Memory B cell (primary cell): Measurements from ENCODE around the gene TUBA1A.
"Not testable (repeated sequence)": the region's sequence is repeated elsewhere in the genome, so short reads cannot be mapped to it uniquely, and the experiment has no call there.

ENCODE experiments used
- ATAC-seq: fragments of 150-1000 bp; cut with Tn5 transposase; 2 replicates; pipeline ENCODE4 v1.10.0; 2021; ENCODE audit warnings: low read depth, mild to moderate bottlenecking, moderate library complexity
- DNase-seq, 2 donors: peaks; one replicate each; pipeline ENCODE4 v3.0.0; 2022; ENCODE audit warnings: low spot score in 2 of 2
- H3K27ac Mint-ChIP-seq: one replicate; pipeline ENCODE4 v1.8.0; 2022; ENCODE audit warnings: mild to moderate bottlenecking, moderate library complexity, mixed read lengths
- H3K27me3 Mint-ChIP-seq: one replicate; pipeline ENCODE4 v1.8.0; 2022; ENCODE audit warnings: mixed read lengths
- H3K36me3 Mint-ChIP-seq: one replicate; pipeline ENCODE4 v1.8.0; 2022; ENCODE audit warnings: mild to moderate bottlenecking, mixed read lengths
- H3K4me1 Mint-ChIP-seq: one replicate; pipeline ENCODE4 v1.8.0; 2022; ENCODE audit warnings: mixed read lengths
- H3K4me3 Mint-ChIP-seq: one replicate; pipeline ENCODE4 v1.8.0; 2022; ENCODE audit warnings: mild to moderate bottlenecking, moderate library complexity, mixed read lengths
- H3K9me3 Mint-ChIP-seq: one replicate; pipeline ENCODE4 v1.8.0; 2022; ENCODE audit warnings: mixed read lengths

TUBA1A gene

DNA sequence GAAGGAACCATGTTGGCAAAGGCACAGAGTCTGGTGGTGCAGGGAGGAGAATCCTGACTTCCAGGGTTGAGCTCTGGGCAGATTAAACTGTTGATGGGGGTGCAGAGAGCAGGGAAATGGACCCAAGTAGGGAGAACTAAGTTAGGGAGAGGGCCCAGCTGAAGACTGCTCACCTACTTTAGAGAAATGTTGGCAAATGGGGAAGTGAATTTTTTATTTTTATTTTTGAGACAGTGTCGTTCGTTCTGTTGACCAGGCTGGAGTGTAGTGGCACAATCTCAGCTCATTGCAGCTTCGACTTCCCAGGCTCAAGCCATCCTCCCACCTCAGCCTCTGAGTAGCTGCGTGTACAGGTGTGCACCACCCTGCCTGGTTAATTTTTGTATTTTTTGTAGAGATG lies 32.1 kb upstream of the TUBA1A start:
- Mint-ChIP-seq H3K4me1 (peaks cover 5% of the 10 kb centered on the region), H3K27me3 (peaks cover 1% of the 10 kb centered on the region), H3K27ac (no peak overlapping the region), H3K9me3 (no peaks in the 10 kb centered on the region), H3K4me3 (no peak overlapping the region), H3K36me3 (no peaks in the 10 kb centered on the region)
- DNase-seq: no peak
- ATAC-seq: no peak

DNA sequence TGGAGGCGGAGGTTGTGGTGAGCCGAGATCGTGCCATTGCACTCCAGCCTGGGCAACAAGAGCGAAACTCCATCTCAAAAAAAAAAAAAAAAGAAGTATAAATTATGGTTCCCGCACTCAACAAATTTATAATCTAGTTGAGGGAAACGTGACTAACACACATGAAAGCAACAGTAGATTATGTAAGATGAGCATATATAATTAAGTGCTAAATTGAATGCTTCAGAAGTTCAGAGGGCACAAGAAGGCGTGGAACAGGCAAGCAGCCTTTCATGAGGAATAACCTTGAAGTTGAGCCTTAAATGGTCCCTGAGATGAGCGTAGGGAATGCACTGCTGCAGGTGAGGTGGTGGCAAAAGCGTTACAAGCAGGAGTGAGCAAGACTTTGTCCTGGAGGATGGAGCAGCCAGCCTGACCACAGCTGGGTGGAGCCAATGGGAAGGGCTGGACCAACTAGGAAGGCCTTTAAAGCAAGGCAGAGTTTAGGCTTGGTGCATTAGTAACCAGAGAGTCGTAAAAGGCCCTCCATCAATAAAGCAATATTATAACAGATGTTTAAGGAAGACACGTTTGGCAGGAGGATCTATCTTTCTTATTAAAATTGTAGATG lies 30.6 kb upstream of the TUBA1A start:
- ATAC-seq (no peak), DNase-seq (no peak)
- H3K27ac Mint-ChIP-seq: no peak overlapping the region
- no peaks in the 10 kb centered on the region for H3K9me3 Mint-ChIP-seq
- peaks cover 6% of the 10 kb centered on the region for H3K27me3 Mint-ChIP-seq
- H3K36me3 Mint-ChIP-seq: no peaks in the 10 kb centered on the region
- peaks cover 5% of the 10 kb centered on the region for H3K4me1 Mint-ChIP-seq
- no peak overlapping the region for H3K4me3 Mint-ChIP-seq

DNA sequence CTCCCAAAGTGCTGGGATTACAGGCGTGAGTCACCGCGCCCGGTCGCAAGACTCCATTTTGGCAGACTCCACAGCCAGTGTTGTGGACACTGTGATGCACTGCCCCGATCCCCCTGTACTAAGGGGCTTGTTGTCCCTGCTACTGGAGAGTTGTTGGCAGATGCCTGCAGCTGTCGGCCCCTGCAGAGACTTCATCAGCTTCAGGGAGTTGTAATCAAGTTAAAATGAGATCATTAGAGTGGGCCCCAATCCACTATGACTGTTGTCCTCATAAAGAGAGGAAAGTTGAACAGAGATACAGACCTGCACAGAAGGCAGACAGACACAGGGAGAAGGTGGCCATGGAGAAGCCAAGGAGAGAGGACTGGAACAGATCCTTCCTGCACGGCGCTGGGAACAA lies 23.7 kb upstream of the TUBA1A start:
- DNase-seq: no peak
- H3K9me3 Mint-ChIP-seq: no peaks in the 10 kb centered on the region
- H3K4me3 Mint-ChIP-seq: no peak overlapping the region
- H3K27ac Mint-ChIP-seq: no peak overlapping the region
- no peak for ATAC-seq
- no peaks in the 10 kb centered on the region for H3K4me1 Mint-ChIP-seq
- H3K36me3 Mint-ChIP-seq: no peaks in the 10 kb centered on the region
- peaks cover 6% of the 10 kb centered on the region for H3K27me3 Mint-ChIP-seq

DNA sequence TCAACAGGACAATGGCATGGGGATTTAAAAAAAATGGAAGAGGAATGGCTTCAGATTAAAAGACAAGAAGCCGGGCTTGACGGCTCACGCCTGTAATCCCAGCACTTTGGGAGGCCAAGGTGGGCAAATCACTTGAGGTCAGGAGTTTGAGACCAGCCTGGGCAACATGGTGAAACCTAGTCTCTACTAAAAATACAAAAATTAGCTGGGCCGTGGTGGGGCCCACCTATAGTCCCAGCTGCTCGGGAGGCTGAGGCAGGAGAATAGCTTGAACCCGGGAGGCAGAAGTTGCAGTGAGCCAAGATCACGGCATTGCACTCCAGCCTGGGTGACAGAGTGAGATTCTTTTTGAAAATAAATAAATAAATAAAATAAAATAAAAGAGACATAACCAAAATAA lies 21.8 kb upstream of the TUBA1A start:
- not testable (repeated sequence) for H3K36me3 Mint-ChIP-seq, ATAC-seq, H3K4me1 Mint-ChIP-seq, H3K4me3 Mint-ChIP-seq, H3K9me3 Mint-ChIP-seq, DNase-seq, H3K27ac Mint-ChIP-seq, H3K27me3 Mint-ChIP-seq

DNA sequence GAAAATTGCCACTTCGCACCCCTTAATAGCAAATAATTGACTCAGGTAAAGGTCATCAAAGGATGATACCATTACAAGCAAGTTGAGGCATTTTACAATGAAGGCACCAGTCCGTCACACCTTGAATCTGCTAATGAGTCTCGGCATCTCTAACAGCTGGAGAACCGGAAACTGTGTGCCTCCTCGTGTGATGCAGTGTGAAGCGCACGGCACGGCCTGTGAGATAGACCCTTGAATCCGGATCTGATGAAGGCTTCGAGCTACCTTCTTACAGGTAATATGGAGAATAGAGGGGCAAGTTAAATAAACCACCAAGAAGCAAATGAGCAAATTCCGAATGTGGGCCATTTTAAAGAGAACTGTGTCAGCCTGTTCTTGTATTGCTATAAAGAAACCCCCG lies 19.8 kb upstream of the TUBA1A start:
- no peak overlapping the region for H3K4me3 Mint-ChIP-seq
- H3K27me3 Mint-ChIP-seq: no peaks in the 10 kb centered on the region
- H3K36me3 Mint-ChIP-seq: no peaks in the 10 kb centered on the region
- H3K4me1 Mint-ChIP-seq: no peaks in the 10 kb centered on the region
- DNase-seq (no peak), ATAC-seq (no peak)
- H3K27ac Mint-ChIP-seq: no peak overlapping the region
- no peaks in the 10 kb centered on the region for H3K9me3 Mint-ChIP-seq

DNA sequence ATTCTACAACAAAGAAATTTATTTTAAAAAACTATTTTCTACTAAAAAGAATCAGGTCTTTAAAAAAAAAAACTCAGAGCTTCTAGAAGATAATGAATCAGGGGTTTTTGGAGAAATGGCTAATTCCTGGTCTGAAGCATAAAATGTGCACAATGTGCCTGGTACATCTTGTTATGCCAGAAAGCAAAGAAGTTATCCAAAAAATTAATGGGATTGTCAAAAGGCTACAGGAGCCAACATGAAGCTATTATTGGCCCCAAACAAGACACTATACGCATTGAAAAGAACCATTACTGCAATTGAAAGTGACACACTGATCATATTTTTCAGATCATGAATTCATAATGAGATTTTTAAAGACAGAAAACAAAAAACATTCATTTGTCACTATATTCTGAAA lies 19.3 kb upstream of the TUBA1A start:
- H3K27me3 Mint-ChIP-seq: no peaks in the 10 kb centered on the region
- H3K4me3 Mint-ChIP-seq: no peak overlapping the region
- no peak overlapping the region for H3K27ac Mint-ChIP-seq
- DNase-seq: no peak
- no peak for ATAC-seq
- H3K4me1 Mint-ChIP-seq: no peaks in the 10 kb centered on the region
- no peaks in the 10 kb centered on the region for H3K36me3 Mint-ChIP-seq
- H3K9me3 Mint-ChIP-seq: no peaks in the 10 kb centered on the region

DNA sequence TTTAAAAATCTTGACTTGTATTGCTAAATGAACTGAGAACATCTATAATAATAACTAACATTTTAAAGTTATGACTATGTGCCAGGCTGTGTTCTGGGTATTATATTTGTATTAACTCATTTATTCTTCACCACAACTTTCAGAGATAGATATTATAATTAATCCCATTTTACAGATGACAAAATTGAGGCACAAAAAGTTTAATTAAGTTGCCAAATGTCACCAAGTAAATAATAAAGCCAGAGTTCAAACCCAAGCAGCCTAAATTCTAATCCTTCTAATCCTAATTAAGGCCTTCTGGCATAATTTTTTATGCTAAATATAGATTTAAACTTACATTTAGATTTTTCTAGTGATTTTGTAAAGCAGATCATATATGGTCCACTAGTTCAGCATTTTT lies 17.5 kb upstream of the TUBA1A start:
- Mint-ChIP-seq H3K4me1 (peaks cover 3% of the 10 kb centered on the region), H3K27ac (no peak overlapping the region), H3K4me3 (no peak overlapping the region), H3K27me3 (no peaks in the 10 kb centered on the region), H3K36me3 (no peaks in the 10 kb centered on the region), H3K9me3 (no peaks in the 10 kb centered on the region)
- ATAC-seq: no peak
- DNase-seq: no peak

DNA sequence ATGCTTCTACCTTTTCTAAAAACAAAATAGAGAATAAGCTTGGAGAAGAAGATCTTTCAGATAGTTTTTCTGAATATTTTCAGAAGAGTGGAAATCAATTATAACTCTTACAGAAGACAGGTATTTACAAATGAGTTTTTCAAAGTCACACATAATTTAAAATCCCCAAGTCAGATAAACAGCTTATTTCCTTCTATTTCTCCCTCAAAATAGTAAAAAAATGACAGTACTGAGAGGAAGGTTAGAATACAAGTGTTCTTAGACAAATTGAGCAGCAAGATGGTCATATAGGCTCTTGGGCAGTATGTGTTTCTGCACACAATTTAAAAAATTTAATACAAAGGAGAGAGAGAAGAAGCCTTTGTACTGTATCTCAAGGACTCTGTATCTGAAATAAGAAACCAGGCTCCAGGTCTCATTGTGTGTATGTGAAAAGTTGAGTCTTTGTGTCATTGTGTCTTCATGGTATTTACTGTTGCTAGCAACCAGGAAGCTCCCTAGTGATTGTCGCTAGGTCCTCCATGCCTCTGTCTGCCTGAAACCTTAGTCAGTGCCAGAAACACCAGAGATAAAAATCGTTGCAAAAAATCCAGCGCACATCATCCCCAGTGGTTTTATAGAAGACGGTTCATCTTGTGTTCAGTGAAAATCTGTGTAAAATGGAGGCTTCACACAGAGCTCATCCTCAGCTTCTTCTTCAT lies 12.9 kb upstream of the TUBA1A start:
- no peaks in the 10 kb centered on the region for H3K36me3 Mint-ChIP-seq
- DNase-seq (no peak), ATAC-seq (no peak)
- H3K27me3 Mint-ChIP-seq: peaks cover 1% of the 10 kb centered on the region
- H3K4me3 Mint-ChIP-seq: no peak overlapping the region
- peaks cover 6% of the 10 kb centered on the region for H3K4me1 Mint-ChIP-seq
- no peaks in the 10 kb centered on the region for H3K9me3 Mint-ChIP-seq
- peak overlapping the region; percentile 30 for H3K27ac Mint-ChIP-seq

DNA sequence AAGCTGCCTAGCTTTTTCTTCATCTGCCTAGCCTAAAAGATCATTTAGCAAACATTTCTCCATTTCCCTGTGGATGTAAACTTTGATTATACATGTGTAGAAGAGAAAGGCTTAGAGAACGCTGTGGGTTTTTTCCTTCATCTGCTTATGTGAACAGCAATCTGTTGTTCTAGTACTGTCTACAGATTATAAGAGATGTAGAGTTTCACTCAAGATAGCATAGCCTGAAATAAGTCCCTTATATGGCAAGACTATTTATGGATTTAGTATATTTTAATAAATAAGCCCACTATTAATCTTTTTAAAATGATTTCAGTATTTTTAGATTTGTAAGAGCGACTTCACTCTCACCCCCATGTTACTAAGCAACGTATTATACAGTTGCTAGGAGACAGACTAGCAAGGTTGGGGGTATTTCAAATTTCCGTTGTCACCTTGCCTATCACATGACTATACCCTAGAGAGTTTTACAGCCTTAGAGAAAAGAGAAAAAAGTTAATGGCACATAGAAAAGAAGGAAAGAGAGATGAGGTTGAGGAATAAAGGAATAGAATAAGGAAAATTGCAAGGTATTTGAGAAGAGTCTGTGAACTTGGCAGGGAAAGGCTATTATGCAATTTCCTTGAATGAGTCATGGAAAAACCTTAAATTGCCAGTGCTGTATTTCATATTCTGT lies 12.2 kb upstream of the TUBA1A start:
- H3K4me3 Mint-ChIP-seq: peak overlapping the region; percentile 0
- H3K27me3 Mint-ChIP-seq: peaks cover 1% of the 10 kb centered on the region
- peak in 1 of 2 donors; percentile 63 for DNase-seq
- no peaks in the 10 kb centered on the region for H3K9me3 Mint-ChIP-seq
- peak; percentile 100 for ATAC-seq
- H3K4me1 Mint-ChIP-seq: peaks cover 6% of the 10 kb centered on the region
- H3K36me3 Mint-ChIP-seq: no peaks in the 10 kb centered on the region
- H3K27ac Mint-ChIP-seq: peak overlapping the region; percentile 30

DNA sequence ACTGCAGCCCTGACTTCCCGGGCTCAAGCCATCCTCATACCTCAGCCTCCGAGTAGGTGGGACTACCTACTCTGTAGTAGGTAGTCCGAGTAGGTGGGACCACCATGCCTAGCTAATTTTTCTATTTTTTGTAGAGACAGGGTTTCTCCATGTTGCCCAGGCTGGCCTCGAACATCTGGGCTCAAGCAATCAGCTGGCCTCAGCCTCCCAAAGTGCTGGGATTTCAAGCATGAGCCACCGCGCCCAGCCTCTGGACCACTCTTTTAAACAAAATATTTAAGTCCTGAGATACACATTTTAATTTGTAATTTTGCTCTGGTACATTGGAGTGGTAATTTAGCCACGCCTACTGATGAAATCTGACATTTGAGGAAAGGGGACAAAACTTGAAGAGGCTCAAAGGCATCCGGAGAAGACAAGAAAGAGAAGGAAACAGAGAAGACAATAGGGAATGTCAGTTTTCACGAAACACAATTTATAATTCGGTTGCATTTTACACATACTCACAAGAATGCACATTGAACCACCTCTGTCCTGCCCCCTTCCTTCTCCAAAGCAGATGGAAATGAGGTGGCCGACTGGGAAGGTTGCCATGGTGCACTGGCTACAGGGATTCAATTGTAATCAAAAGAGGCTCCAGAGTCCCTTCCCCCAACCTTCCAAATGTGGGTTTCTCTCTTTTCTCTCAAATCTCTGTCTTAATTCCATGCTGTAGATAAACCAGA lies 9.7 kb upstream of the TUBA1A start:
- no peak overlapping the region for H3K4me3 Mint-ChIP-seq
- peaks cover 10% of the 10 kb centered on the region for H3K4me1 Mint-ChIP-seq
- no peak for ATAC-seq
- no peak overlapping the region for H3K27ac Mint-ChIP-seq
- peaks cover 1% of the 10 kb centered on the region for H3K27me3 Mint-ChIP-seq
- no peaks in the 10 kb centered on the region for H3K36me3 Mint-ChIP-seq
- no peak for DNase-seq
- H3K9me3 Mint-ChIP-seq: no peaks in the 10 kb centered on the region

DNA sequence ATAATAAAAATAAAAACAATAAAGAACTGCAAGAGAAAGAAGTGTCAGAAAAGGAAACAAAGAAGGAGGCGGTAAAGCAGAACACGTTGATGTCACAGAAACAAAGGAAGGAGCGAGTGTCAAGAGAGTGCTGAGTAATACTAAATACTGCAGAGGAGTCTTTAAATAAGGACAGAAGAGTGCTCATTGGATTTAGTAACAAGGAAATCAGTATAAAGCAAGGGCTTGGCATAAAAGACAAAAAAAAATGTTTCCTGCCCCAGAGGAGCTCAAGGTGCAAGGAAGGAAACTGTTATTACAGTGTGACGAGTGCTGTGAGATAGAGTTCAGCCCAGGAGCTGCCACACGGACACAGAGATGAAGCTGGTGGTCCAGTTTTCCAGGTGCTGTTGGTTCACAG lies 8.4 kb upstream of the TUBA1A start:
- Mint-ChIP-seq H3K27ac (no peak overlapping the region), H3K4me3 (no peak overlapping the region), H3K27me3 (peaks cover 1% of the 10 kb centered on the region), H3K9me3 (no peaks in the 10 kb centered on the region), H3K4me1 (peaks cover 10% of the 10 kb centered on the region), H3K36me3 (no peaks in the 10 kb centered on the region)
- ATAC-seq (no peak), DNase-seq (no peak)

DNA sequence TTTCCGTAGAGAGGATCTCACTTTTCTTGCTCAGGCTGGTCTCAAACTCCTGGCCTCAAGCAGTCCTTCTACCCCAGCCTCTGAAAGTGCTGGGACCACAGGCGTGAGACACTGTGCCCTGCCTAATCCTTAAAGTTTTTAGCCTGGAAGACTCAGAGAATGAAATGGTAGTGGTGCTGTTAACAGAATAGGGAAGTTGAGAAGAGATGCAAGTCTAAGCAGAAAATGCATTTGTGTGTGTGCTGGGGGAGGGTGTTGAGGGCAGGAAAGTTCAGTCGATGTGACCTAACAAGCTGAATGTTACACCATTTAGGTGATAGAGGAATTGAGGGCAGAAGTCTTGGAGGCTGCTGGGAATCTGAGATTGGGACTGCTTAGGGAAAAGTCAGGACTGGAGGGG lies 6.9 kb upstream of the TUBA1A start:
- Mint-ChIP-seq H3K4me1 (peaks cover 4% of the 10 kb centered on the region), H3K9me3 (no peaks in the 10 kb centered on the region), H3K36me3 (no peaks in the 10 kb centered on the region), H3K27ac (no peak overlapping the region), H3K27me3 (peaks cover 1% of the 10 kb centered on the region), H3K4me3 (no peak overlapping the region)
- DNase-seq: no peak
- ATAC-seq: no peak

DNA sequence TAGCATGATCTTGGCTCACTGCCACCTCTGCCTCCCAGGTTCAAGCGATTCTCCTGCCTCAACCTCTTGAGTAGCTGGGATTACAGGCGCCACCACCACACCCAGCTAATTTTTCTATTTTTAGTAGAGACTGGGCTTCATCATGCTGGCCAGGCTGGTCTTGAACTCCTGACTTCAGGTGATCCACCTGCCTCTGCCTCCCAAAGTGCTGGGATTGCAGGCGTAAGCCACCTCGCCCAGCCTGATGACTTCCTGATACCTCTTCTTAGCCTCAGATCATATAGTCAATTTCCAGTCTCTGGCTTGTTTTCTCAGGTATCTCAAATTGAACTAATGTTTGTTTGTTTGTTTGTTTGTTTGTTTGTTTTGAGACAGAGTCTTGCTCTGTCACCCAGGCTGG lies 4.9 kb upstream of the TUBA1A start:
- DNase-seq, H3K4me3 Mint-ChIP-seq, H3K4me1 Mint-ChIP-seq, H3K27ac Mint-ChIP-seq, H3K9me3 Mint-ChIP-seq, H3K36me3 Mint-ChIP-seq, ATAC-seq, H3K27me3 Mint-ChIP-seq: not testable (repeated sequence)

DNA sequence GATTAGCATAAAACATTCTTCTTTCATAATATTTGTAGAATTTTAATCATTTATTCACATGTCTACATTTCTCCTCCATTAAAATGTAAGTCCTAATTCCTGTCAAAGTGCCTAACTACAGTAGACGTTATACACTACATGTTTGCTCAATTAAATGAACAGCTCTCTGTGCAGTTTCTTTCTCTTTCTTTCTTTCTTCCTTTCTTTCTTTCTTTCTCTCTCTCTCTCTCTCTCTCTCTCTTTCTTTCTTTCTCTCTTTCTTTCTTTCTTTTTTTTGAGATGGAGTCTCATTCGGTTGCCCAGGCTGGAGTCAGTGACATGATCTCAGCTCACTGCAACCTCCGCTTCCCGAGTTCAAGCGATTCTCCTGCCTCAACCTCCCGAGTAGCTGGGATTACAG lies 2.6 kb upstream of the TUBA1A start:
- not testable (repeated sequence) for H3K27me3 Mint-ChIP-seq, H3K27ac Mint-ChIP-seq, H3K4me3 Mint-ChIP-seq, ATAC-seq, DNase-seq, H3K9me3 Mint-ChIP-seq, H3K36me3 Mint-ChIP-seq
- peaks cover 15% of the 10 kb centered on the region for H3K4me1 Mint-ChIP-seq
